ENCODE results near the gene PM20D1.

The PM20D1 gene

DNA sequence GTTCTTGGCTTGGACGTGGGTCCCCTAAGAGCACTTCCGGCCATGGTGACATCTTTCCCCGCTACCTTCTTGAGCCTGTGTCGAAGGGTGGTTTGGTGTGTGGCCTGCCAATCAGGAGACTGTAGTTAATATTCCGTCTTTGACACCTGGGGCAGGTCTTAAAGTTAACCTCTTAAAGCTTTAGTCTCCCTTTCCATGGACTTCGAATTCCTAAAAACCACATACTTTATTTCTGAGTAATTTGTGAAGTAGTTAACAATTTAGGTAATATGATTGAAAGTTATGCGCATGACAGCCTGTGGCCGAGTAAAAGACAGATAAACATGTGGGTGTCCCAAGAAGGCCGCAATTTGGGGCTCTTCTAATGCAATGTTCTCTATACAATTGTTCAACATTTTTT is 64.5 kb downstream of the PM20D1 start:
- no peak overlapping the region for H3K4me3 ChIP-seq (replicated peaks; ENCODE audit: low read depth, low read length)
- no peak for DNase-seq (ENCODE audit: extremely low read depth, low read depth)
- TF ChIP-seq, protein P1, sequence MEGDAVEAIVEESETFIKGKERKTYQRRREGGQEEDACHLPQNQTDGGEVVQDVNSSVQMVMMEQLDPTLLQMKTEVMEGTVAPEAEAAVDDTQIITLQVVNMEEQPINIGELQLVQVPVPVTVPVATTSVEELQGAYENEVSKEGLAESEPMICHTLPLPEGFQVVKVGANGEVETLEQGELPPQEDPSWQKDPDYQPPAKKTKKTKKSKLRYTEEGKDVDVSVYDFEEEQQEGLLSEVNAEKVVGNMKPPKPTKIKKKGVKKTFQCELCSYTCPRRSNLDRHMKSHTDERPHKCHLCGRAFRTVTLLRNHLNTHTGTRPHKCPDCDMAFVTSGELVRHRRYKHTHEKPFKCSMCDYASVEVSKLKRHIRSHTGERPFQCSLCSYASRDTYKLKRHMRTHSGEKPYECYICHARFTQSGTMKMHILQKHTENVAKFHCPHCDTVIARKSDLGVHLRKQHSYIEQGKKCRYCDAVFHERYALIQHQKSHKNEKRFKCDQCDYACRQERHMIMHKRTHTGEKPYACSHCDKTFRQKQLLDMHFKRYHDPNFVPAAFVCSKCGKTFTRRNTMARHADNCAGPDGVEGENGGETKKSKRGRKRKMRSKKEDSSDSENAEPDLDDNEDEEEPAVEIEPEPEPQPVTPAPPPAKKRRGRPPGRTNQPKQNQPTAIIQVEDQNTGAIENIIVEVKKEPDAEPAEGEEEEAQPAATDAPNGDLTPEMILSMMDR (IDR thresholded peaks at IDR 0.05; ENCODE audit: low read depth, low read length, missing control alignments), result no peak

DNA sequence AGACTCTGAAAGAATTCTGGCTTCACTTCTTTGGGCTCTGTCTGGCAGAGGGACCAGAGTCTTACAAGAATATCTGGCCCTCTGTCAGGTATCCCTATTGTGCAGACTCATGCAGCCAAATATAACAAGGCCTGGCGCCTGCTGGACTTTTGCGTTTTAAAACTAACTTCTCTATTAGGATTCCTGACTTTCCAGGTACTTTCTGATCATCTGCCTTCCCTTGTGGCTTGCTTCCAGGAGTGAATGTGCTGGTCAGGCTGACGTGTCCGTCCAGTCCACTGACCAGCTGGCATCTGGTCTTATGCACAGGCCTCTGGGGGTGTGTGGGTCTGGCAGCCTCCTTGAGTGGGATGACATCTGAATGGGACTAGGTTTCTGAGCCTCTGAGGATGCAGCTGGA is 66.0 kb downstream of the PM20D1 start:
- H3K4me3 ChIP-seq (replicated peaks; ENCODE audit: low read depth, low read length), result no peak overlapping the region
- TF ChIP-seq, protein P1 (IDR thresholded peaks at IDR 0.05; ENCODE audit: low read depth, low read length, missing control alignments), result no peak
- DNase-seq (ENCODE audit: extremely low read depth, low read depth), result no peak

DNA sequence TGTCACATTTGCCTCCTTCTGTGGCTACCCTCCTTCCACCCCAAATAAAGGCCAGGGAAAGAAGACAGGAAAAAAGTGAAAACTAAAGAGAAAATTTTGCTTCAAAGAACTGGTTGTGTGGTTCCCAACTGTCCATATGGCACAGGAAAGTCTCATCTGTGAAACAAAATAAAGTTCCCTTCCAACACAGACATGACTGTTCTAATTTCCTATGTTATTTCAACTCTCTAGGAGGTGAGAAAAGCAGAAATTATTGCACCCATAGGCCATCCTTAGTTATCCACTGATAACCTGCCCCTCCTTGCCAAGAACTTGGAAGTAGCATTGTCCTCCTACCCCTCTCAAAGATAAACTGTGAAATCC is 66.5 kb downstream of the PM20D1 start:
- TF ChIP-seq, protein P1 (IDR thresholded peaks at IDR 0.05; ENCODE audit: low read depth, low read length, missing control alignments), result no peak
- no peak overlapping the region for H3K4me3 ChIP-seq (replicated peaks; ENCODE audit: low read depth, low read length)
- no peak for DNase-seq (ENCODE audit: extremely low read depth, low read depth)

DNA sequence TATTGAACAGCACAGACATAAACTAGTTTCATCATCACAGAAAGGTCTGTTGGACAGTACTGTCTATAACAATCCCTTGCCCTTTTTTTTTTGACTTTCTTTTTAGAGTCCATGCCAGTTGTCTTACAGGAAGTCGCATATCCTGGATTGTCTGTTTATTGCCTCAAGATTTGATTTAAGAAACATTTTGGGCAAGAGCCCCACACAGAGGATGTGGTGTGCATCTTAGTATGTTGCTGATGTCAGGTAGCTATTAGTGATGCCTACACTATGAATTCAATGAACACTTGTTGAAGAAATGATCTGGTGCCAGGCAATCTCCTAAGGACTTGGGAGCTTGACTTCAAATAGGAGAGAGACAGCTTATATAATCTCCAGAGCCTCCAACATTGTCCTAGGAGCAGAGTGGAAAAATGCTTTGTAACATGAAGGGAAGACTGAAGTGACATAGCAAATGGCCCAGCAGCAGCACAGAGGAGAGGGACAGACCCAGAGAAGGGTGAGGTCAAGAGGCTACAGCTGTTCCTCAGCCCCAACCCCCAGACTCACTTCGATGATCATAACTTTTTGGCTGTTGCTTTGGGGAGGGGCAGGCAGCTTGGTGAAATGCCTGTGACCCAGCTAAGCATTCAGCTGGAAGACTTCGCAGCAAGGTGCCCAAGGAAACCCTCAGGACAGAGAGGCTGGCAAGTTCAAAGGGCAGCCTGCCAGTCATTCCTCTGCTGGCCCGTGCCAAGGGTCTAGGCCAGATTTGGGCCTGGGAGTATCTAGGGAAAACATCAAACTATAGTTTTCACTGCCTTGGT is 67.1 kb downstream of the PM20D1 start:
- DNase-seq (ENCODE audit: extremely low read depth, low read depth), result no peak
- TF ChIP-seq, protein P1 (IDR thresholded peaks at IDR 0.05; ENCODE audit: low read depth, low read length, missing control alignments), result no peak
- no peak overlapping the region for H3K4me3 ChIP-seq (replicated peaks; ENCODE audit: low read depth, low read length)

DNA sequence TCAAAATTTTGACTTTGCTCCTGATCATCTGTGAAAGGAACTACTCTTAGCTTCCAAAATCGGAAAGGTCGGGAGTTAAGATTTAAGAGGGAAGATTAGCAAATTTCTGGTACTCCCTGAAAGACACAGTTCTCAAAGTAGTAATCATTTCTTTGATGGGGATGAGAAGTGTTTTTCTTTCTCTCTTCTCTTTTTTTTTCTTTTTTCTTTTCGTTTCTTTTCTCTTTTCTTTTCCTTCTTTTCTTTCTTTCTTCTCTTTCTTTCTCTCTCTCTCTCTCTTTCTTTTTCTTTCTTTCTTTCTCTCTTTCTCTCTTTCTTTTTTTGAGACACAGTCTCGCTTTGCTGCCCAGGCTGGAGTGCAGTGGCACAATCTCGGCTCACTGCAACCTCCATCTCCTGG is 69.6 kb downstream of the PM20D1 start:
- TF ChIP-seq, protein P1 (IDR thresholded peaks at IDR 0.05; ENCODE audit: low read depth, low read length, missing control alignments), result no peak
- no peak overlapping the region for H3K4me3 ChIP-seq (replicated peaks; ENCODE audit: low read depth, low read length)
- DNase-seq (ENCODE audit: extremely low read depth, low read depth), result no peak

All from HFF-Myc (cell line).